Fibroblast of lung (primary cell): ENCODE data around the gene CLNK. TPM values are rescaled to one million over a fixed set of nuclear protein-coding genes. Genes with fewer than 3 reads are reported as not detected.

Experiments
- DNase-seq, 2 donors: peaks; one replicate each; pipeline versions ENCODE4 v3.0.0 to v3.0.0-alpha.2; 2010; ENCODE audit warnings: low read depth in 2 of 2
- H2AFZ ChIP-seq: 2 replicates; pipeline ENCODE4 v1.5.1; 2012; ENCODE audit warnings: low read length, control low read depth, inconsistent platforms
- H3K27ac ChIP-seq: 2 replicates; pipeline ENCODE4 v1.5.1; 2011; ENCODE audit warnings: low read length, control low read depth; ENCODE audit not compliant: insufficient read depth
- H3K27me3 ChIP-seq: 2 replicates; pipeline ENCODE4 v1.5.1; 2011; ENCODE audit warnings: mild to moderate bottlenecking, low read length; ENCODE audit not compliant: control insufficient read depth, insufficient read depth
- H3K36me3 ChIP-seq: 2 replicates; pipeline ENCODE4 v1.5.1; 2011; ENCODE audit warnings: low read length; ENCODE audit not compliant: control insufficient read depth, insufficient read depth
- H3K4me1 ChIP-seq: 2 replicates; pipeline ENCODE4 v1.5.1; 2011; ENCODE audit warnings: low read length; ENCODE audit not compliant: control insufficient read depth, insufficient read depth; ENCODE audit errors: extremely low read depth
- H3K4me2 ChIP-seq: 2 replicates; pipeline ENCODE4 v1.5.1; 2011; ENCODE audit warnings: low read length, control low read depth; ENCODE audit not compliant: insufficient read depth; ENCODE audit errors: extremely low read depth
- H3K4me3 ChIP-seq, 4 experiments: fragments of 200-600 bp in 1 of 4; sonication (generic) in 1 of 4; replicated peaks in 1 of 4; 2 replicates each; pipeline ENCODE4 v1.5.1; 2011 to 2016; ENCODE audit warnings: low read length in 4 of 4, low read depth in 3 of 4, mild to moderate bottlenecking in 3 of 4, control low read depth in 2 of 4, inconsistent platforms in 1 of 4, mixed read lengths in 1 of 4; ENCODE audit not compliant: insufficient read depth in 1 of 4; ENCODE audit errors: control extremely low read depth in 1 of 4
- H3K79me2 ChIP-seq: 2 replicates; pipeline ENCODE4 v1.5.1; 2012; ENCODE audit warnings: mild to moderate bottlenecking, low read length, inconsistent platforms; ENCODE audit not compliant: control insufficient read depth, insufficient read depth
- H3K9ac ChIP-seq: 2 replicates; pipeline ENCODE4 v1.5.1; 2011; ENCODE audit warnings: mild to moderate bottlenecking, low read length, control low read depth; ENCODE audit not compliant: insufficient read depth
- H3K9me3 ChIP-seq: 2 replicates; pipeline ENCODE4 v1.5.1; 2012; ENCODE audit warnings: low read depth, low read length; ENCODE audit not compliant: control insufficient read depth, insufficient read depth
- H4K20me1 ChIP-seq: 2 replicates; pipeline ENCODE4 v1.5.1; 2011; ENCODE audit warnings: low read length; ENCODE audit not compliant: control insufficient read depth, insufficient read depth; ENCODE audit errors: extremely low read depth
- CTCF ChIP-seq, 2 donors: IDR thresholded peaks in 1 of 2; conservative IDR thresholded peaks in 1 of 2; 1 replicate in 1 of 2; 2 replicates in 1 of 2; pipeline ENCODE4 v1.5.1; 2011 to 2012; ENCODE audit warnings: low read length in 2 of 2, control low read depth in 1 of 2, inconsistent platforms in 1 of 2, low read depth in 1 of 2, mild to moderate bottlenecking in 1 of 2
- EZH2 ChIP-seq: IDR thresholded peaks from 2 replicates; pipeline ENCODE4 v1.5.1; 2012; ENCODE audit warnings: low read length, control low read depth, mild to moderate bottlenecking; ENCODE audit errors: missing control alignments
- polyA plus RNA-seq, 2 donors: library from polyadenylated mRNA; depleted of rRNA in 1 of 2; stranded (reverse) in 1 of 2; unstranded in 1 of 2; fragments of >200 nt; gene quantifications; 2 replicates each; pipeline ENCODE4 v1.2.1, GENCODE V29; 2011 to 2012; ENCODE audit warnings: missing spikeins in 1 of 2
- total RNA-seq: library from RNA; depleted of rRNA; stranded (reverse); fragments of >200 nt; gene quantifications from 2 replicates; pipeline ENCODE4 v1.2.1, GENCODE V29; 2014

CLNK gene
- total and polyA plus RNA-seq, 2 donors (not counting 1 experiment from before 2014, with no cell fraction given) = not detected

- no peak overlapping the region for H3K4me2 ChIP-seq
- H4K20me1 ChIP-seq = no peaks in the 10 kb centered on the region
- no peak overlapping the region for H3K27ac ChIP-seq
- TF ChIP-seq CTCF (conservative IDR thresholded peaks at IDR 0.05 in 1 of 2, IDR thresholded peaks at IDR 0.05 in 1 of 2; ENCODE audit: low read depth in 1 of 2, low read length in 2 of 2) (no peak), EZH2 (no peak)
- H3K4me3 ChIP-seq = no peak overlapping the region
- DNase-seq = no peak
- H3K27me3 ChIP-seq = no peaks in the 10 kb centered on the region
- no peaks in the 10 kb centered on the region for H3K4me1 ChIP-seq
- H3K79me2 ChIP-seq = no peaks in the 10 kb centered on the region
- H3K9ac ChIP-seq = no peak overlapping the region
- H3K9me3 ChIP-seq = no peaks in the 10 kb centered on the region
- no peak overlapping the region for H2AFZ ChIP-seq
- no peaks in the 10 kb centered on the region for H3K36me3 ChIP-seq
Observed at GRCh38 chr4:10478621-10479020, 205.9 kb downstream of the CLNK start.

GRCh38 chr4:10470505-10470904 is 214.1 kb downstream of the CLNK start:
- Histone ChIP-seq H3K4me1 (no peaks in the 10 kb centered on the region), H3K27ac (no peak overlapping the region), H4K20me1 (no peaks in the 10 kb centered on the region), H3K9ac (no peak overlapping the region), H3K4me3 (no peak overlapping the region), H3K27me3 (no peaks in the 10 kb centered on the region), H3K36me3 (no peaks in the 10 kb centered on the region), H2AFZ (no peak overlapping the region), H3K9me3 (no peaks in the 10 kb centered on the region), H3K4me2 (no peak overlapping the region), H3K79me2 (no peaks in the 10 kb centered on the region)
- TF ChIP-seq EZH2 = no peak
- no peak for TF ChIP-seq CTCF (conservative IDR thresholded peaks at IDR 0.05 in 1 of 2, IDR thresholded peaks at IDR 0.05 in 1 of 2; ENCODE audit: low read depth in 1 of 2, low read length in 2 of 2)
- no peak for DNase-seq

GRCh38 chr4:10466161-10466560 is 218.4 kb downstream of the CLNK start:
- Histone ChIP-seq H3K27ac (no peak overlapping the region), H3K4me1 (no peaks in the 10 kb centered on the region), H3K79me2 (no peaks in the 10 kb centered on the region), H3K36me3 (no peaks in the 10 kb centered on the region), H4K20me1 (no peaks in the 10 kb centered on the region), H2AFZ (no peak overlapping the region), H3K9ac (no peak overlapping the region), H3K4me2 (no peak overlapping the region), H3K9me3 (no peaks in the 10 kb centered on the region), H3K4me3 (no peak overlapping the region), H3K27me3 (peaks cover 10% of the 10 kb centered on the region)
- DNase-seq = no peak
- TF ChIP-seq CTCF (conservative IDR thresholded peaks at IDR 0.05 in 1 of 2, IDR thresholded peaks at IDR 0.05 in 1 of 2; ENCODE audit: low read depth in 1 of 2, low read length in 2 of 2) = no peak
- TF ChIP-seq EZH2 = no peak
